Hepatocyte (in vitro differentiated cells): ENCODE data around the gene TMEM117.

Source experiments
- EZH2 ChIP-seq: fragments of 200-600 bp; sonication (generic); IDR thresholded peaks from 2 replicates; pipeline ENCODE4 v1.6.1; 2016; ENCODE audit warnings: antibody characterized with exemption, mild to moderate bottlenecking, borderline replicate concordance
- TF ChIP-seq, protein P1 (sequence below): fragments of 200-600 bp; sonication (generic); IDR thresholded peaks from 2 replicates; pipeline ENCODE4 v1.5.1; 2016; ENCODE audit warnings: antibody characterized with exemption, mild to moderate bottlenecking; ENCODE audit not compliant: poor library complexity

DNA sequence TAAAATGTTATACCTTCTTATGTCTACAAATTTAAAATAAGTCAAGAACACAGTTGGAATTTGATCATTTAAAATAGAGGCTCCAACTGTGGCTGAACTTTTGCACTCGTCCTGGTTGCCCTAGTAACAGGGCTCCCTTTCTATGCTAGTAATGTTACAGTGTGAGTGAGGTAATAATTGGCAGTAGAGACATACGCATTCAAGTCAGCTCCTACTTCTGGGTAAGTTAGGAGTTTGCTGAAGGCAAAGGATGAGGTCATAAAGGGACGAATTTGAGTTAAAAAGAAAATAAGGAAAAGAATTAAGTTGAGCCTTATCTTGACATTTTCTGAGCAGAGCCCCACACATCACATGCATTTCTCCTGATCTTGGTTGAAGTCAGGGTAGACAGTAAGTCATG, 129.1 kb downstream of the TMEM117 start:
- TF ChIP-seq, protein P1, sequence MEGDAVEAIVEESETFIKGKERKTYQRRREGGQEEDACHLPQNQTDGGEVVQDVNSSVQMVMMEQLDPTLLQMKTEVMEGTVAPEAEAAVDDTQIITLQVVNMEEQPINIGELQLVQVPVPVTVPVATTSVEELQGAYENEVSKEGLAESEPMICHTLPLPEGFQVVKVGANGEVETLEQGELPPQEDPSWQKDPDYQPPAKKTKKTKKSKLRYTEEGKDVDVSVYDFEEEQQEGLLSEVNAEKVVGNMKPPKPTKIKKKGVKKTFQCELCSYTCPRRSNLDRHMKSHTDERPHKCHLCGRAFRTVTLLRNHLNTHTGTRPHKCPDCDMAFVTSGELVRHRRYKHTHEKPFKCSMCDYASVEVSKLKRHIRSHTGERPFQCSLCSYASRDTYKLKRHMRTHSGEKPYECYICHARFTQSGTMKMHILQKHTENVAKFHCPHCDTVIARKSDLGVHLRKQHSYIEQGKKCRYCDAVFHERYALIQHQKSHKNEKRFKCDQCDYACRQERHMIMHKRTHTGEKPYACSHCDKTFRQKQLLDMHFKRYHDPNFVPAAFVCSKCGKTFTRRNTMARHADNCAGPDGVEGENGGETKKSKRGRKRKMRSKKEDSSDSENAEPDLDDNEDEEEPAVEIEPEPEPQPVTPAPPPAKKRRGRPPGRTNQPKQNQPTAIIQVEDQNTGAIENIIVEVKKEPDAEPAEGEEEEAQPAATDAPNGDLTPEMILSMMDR, result no peak
- TF ChIP-seq EZH2, result no peak
